Gastroesophageal sphincter (tissue), 3 donors: Measurements from ENCODE around the gene RECK.

Source experiments
- CTCF ChIP-seq, 4 experiments: fragments of 200-600 bp in 2 of 4; fragments of 450-650 bp in 2 of 4; sonication (generic) in 1 of 4; IDR thresholded peaks; one replicate each; pipeline ENCODE4 v1.5.1; 2017 to 2019; ENCODE audit warnings: antibody characterized with exemption in 4 of 4, mild to moderate bottlenecking in 2 of 4, moderate library complexity in 2 of 4
- EP300 ChIP-seq: sonication (generic); formaldehyde crosslinking; IDR thresholded peaks from one replicate; pipeline ENCODE4 v1.6.1; 2017; ENCODE audit warnings: antibody characterized with exemption, mild to moderate bottlenecking
- POLR2A ChIP-seq, 2 donors: fragments of 450-650 bp; IDR thresholded peaks; one replicate each; pipeline ENCODE4 v1.6.1; 2017; ENCODE audit warnings: antibody characterized with exemption in 2 of 2, mild to moderate bottlenecking in 2 of 2, moderate library complexity in 1 of 2

GRCh38 chr9:36045610-36046009 is 8.9 kb downstream of the RECK start:
- TF ChIP-seq CTCF (IDR thresholded peaks at IDR 0.05) (no peak), EP300 (no peak), POLR2A (IDR thresholded peaks at IDR 0.05) (no peak)
